T-cell (primary cell): Measurements from ENCODE around the gene CNR2. TPM values are rescaled to one million over a fixed set of nuclear protein-coding genes. Genes with fewer than 3 reads are reported as not detected.

ENCODE experiments used
- ATAC-seq, 4 experiments: fragments of 200-7000 bp in 3 of 4; fragments of 150-1000 bp in 1 of 4; cut with Tn5 transposase; replicated peaks in 1 of 4; 1 replicate in 3 of 4; 2 replicates in 1 of 4; pipeline ENCODE4 v1.10.0; 2021; ENCODE audit warnings: moderate library complexity in 3 of 4, mild to moderate bottlenecking in 2 of 4, moderate number of reproducible peaks in 1 of 4
- CTCF ChIA-PET, 2 donors: fragments of 300-600 bp; sonication (Branson Sonifier 250); formaldehyde crosslinking; loops; one replicate each; lab custom pipeline; 2022; ENCODE audit warnings: antibody characterized with exemption in 2 of 2; lab: Charles Lee
- POLR2A ChIA-PET, 2 donors: fragments of 300-600 bp; sonication (Branson Sonifier 250); formaldehyde crosslinking; loops; one replicate each; lab custom pipeline; 2022; ENCODE audit warnings: antibody characterized with exemption in 2 of 2; lab: Charles Lee
- DNase-seq, 35 experiments: peaks; one replicate each; pipeline versions ENCODE4 v3.0.0 to v3.0.0-alpha.2; 2013 to 2023
- H3K27ac ChIP-seq: one replicate; pipeline ENCODE4 v1.5.1; 2013; ENCODE audit warnings: low read length
- H3K27me3 ChIP-seq, 2 experiments: replicated peaks in 1 of 2; 1 replicate in 1 of 2; 2 replicates in 1 of 2; pipeline versions ENCODE4 v1.6.1 to v1.7.0; 2013; ENCODE audit warnings: low read length in 1 of 2, mixed read lengths in 1 of 2; ENCODE audit not compliant: control insufficient read depth in 2 of 2, insufficient read depth in 2 of 2; ENCODE audit errors: extremely low read depth in 1 of 2
- H3K36me3 ChIP-seq, 2 donors: 1 replicate in 1 of 2; 2 replicates in 1 of 2; pipeline versions ENCODE4 v1.6.1 to v1.7.0; 2013; ENCODE audit warnings: low read length in 1 of 2; ENCODE audit not compliant: control insufficient read depth in 2 of 2, insufficient read depth in 1 of 2; ENCODE audit errors: extremely low read depth in 1 of 2
- H3K4me1 ChIP-seq, 2 experiments: 1 replicate in 1 of 2; 2 replicates in 1 of 2; pipeline versions ENCODE4 v1.6.1 to v1.7.0; 2013; ENCODE audit warnings: low read length in 2 of 2, mixed read lengths in 1 of 2; ENCODE audit not compliant: insufficient read depth in 2 of 2, control insufficient read depth in 1 of 2; ENCODE audit errors: extremely low read depth in 1 of 2
- H3K4me3 ChIP-seq, 2 donors: 1 replicate in 1 of 2; 2 replicates in 1 of 2; pipeline versions ENCODE4 v1.5.1 to v1.7.0; 2013; ENCODE audit warnings: mild to moderate bottlenecking in 2 of 2, low read length in 1 of 2, moderate library complexity in 1 of 2; ENCODE audit not compliant: control insufficient read depth in 1 of 2; ENCODE audit errors: extremely low read depth in 1 of 2
- H3K9me3 ChIP-seq: 2 replicates; pipeline ENCODE4 v1.7.0; 2013
- H3K27ac Mint-ChIP-seq, 2 donors: one replicate each; pipeline ENCODE4 v1.8.0; 2020 to 2021; ENCODE audit warnings: mild to moderate bottlenecking in 2 of 2, mixed read lengths in 2 of 2
- H3K27me3 Mint-ChIP-seq, 2 donors: one replicate each; pipeline ENCODE4 v1.8.0; 2021 to 2022; ENCODE audit warnings: mixed read lengths in 2 of 2
- H3K36me3 Mint-ChIP-seq: one replicate; pipeline ENCODE4 v1.8.0; 2021; ENCODE audit warnings: mixed read lengths
- H3K4me1 Mint-ChIP-seq, 3 donors: one replicate each; pipeline ENCODE4 v1.8.0; 2020 to 2022; ENCODE audit warnings: mixed read lengths in 3 of 3, mild to moderate bottlenecking in 1 of 3
- H3K4me3 Mint-ChIP-seq, 3 donors: one replicate each; pipeline ENCODE4 v1.8.0; 2020 to 2022; ENCODE audit warnings: mild to moderate bottlenecking in 3 of 3, mixed read lengths in 3 of 3, moderate library complexity in 3 of 3
- H3K9me3 Mint-ChIP-seq, 3 donors: one replicate each; pipeline ENCODE4 v1.8.0; 2020 to 2022; ENCODE audit warnings: mixed read lengths in 3 of 3
- WGBS: methylation state at CpG from one replicate; pipeline ENCODE4 v1.1.5; 2013; ENCODE audit warnings: missing lambda C conversion rate; ENCODE audit not compliant: insufficient coverage; 5-methylcytosine and 5-hydroxymethylcytosine counted together
- total RNA-seq, 35 experiments: library from RNA in 6 of 35; stranded (reverse) in 6 of 35; fragments of 120-200 nt in 1 of 35; gene quantifications; one replicate each; pipeline versions ENCODE4 v1.2.1 to v1.2.4 and lab custom pipeline; 2013 to 2026

The CNR2 gene
- total RNA-seq, 5 donors from 2014 or later (not counting 1 experiment from before 2014, with no cell fraction given), result 0.67 to 2.1 (median 1.5) TPM

DNA sequence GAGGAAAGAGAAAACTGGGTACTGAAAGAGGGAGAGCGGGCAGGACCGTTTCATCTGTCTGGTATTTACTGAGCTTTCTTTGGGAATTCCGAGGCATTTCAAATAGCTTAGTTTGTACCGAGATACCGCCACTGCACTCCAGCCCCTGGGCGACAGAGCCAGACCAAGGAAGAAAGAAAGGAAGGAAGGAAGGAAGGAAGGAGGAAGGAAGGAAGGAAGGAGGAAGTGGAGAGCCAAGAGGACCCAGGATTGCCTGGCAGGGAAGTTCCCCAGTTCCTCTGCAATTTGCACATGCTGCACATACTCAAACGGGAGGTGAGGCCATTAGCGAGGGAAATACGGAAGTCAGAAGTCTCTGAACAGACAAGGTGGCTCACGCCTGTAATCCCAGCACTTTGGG lies 44.1 kb downstream of the CNR2 start:
- Mint-ChIP-seq H3K36me3 (peaks cover 8% of the 10 kb centered on the region), H3K27me3 (no peaks in the 10 kb centered on the region), H3K9me3 (no peaks in the 10 kb centered on the region), H3K27ac (peak overlapping the region in 1 of 2 donors; percentile 95), H3K4me1 (peaks cover 22 to 31% (median 23%) of the 10 kb centered on the region in 3 donors), H3K4me3 (peak overlapping the region; percentile 21 to 83 (median 71))
- DNase-seq (no peak), ATAC-seq (no peak)
- WGBS, result 85% methylated on average over 9 of the region's 10 CpGs
- Histone ChIP-seq H3K9me3 (no peaks in the 10 kb centered on the region), H3K27me3 (no peaks in the 10 kb centered on the region), H3K36me3 (peaks cover 5 to 14% of the 10 kb centered on the region in 2 donors), H3K4me1 (peaks cover 5 to 19% of the 10 kb centered on the region in 2 experiments), H3K27ac (no peak overlapping the region), H3K4me3 (peak overlapping the region; percentile 69 to 81)
- CTCF ChIA-PET, result interaction anchor here (0.6 to 1.7 kb wide), 9 partner anchors 11 to 677 kb away, joined by 3 to 8 read pairs (median 4); no protein-coding TSS in a partner anchor
- POLR2A ChIA-PET, result interaction anchor here in 1 of 2 donors (0.5 kb wide), 1 partner anchor 9 kb away, joined by 3 read pairs; no protein-coding TSS in a partner anchor

- Histone ChIP-seq H3K36me3 (peaks cover 5 to 15% of the 10 kb centered on the region in 2 donors), H3K27me3 (no peaks in the 10 kb centered on the region), H3K27ac (peak overlapping the region; percentile 32), H3K9me3 (no peaks in the 10 kb centered on the region), H3K4me1 (peaks cover 5 to 19% of the 10 kb centered on the region in 2 experiments), H3K4me3 (peak overlapping the region; percentile 69 to 81)
- Mint-ChIP-seq H3K9me3 (no peaks in the 10 kb centered on the region), H3K27me3 (no peaks in the 10 kb centered on the region), H3K4me3 (peak overlapping the region; percentile 71 to 83 (median 79)), H3K4me1 (peaks cover 22 to 31% (median 23%) of the 10 kb centered on the region in 3 donors), H3K36me3 (peaks cover 8% of the 10 kb centered on the region), H3K27ac (peak overlapping the region; percentile 62 to 95)
- ATAC-seq (peak in 2 of 4 experiments; percentile 3 to 30), DNase-seq (peak in 3 of 35 experiments; percentile 2 to 3 (median 2))
- ChIA-PET CTCF (interaction anchor here (0.6 to 1.7 kb wide), 8 partner anchors 12 to 678 kb away, joined by 3 to 8 read pairs (median 4); no protein-coding TSS in a partner anchor), POLR2A (interaction anchor here in 1 of 2 donors (0.5 to 0.6 kb wide), 2 partner anchors 9 to 1400 kb away, joined by 3 to 7 read pairs; no protein-coding TSS in a partner anchor)
- WGBS, result 41% methylated on average over 19 of the region's 20 CpGs
These were observed 44.6 kb downstream of the CNR2 start for GRCh38 chr1:23868557-23869016.

- peak; percentile 99 for ATAC-seq
- H3K27ac ChIP-seq, result peak within 1 kb of the TSS; percentile 34
- POLR2A ChIA-PET, result interaction anchor here in 1 of 2 donors (0.6 kb wide), 1 partner anchor 1400 kb away, joined by 7 read pairs; no protein-coding TSS in a partner anchor
- peak; percentile 90 to 98 (median 95) for DNase-seq
- peaks cover 22 to 31% (median 23%) of the 10 kb centered on the region in 3 donors for H3K4me1 Mint-ChIP-seq
- H3K27me3 ChIP-seq, result no peaks in the 10 kb centered on the region
- H3K36me3 ChIP-seq, result peaks cover 5 to 18% of the 10 kb centered on the region in 2 donors
- peak within 1 kb of the TSS; percentile 62 to 95 for H3K27ac Mint-ChIP-seq
- peaks cover 8% of the 10 kb centered on the region for H3K36me3 Mint-ChIP-seq
- H3K4me1 ChIP-seq, result peaks cover 5 to 19% of the 10 kb centered on the region in 2 experiments
- H3K4me3 Mint-ChIP-seq, result peak within 1 kb of the TSS; percentile 71 to 83 (median 79)
- CTCF ChIA-PET, result interaction anchor here (0.8 to 1.0 kb wide), 2 partner anchors 18 to 287 kb away, joined by 3 read pairs; no protein-coding TSS in a partner anchor
- WGBS, result under 1% methylated on average over 70 of the region's 71 CpGs
- no peaks in the 10 kb centered on the region for H3K9me3 ChIP-seq
- H3K4me3 ChIP-seq, result peak within 1 kb of the TSS; percentile 69 to 81
- H3K9me3 Mint-ChIP-seq, result no peaks in the 10 kb centered on the region
- no peaks in the 10 kb centered on the region for H3K27me3 Mint-ChIP-seq
These were observed 45.1 kb downstream of the CNR2 start, which contains the start of gene FUCA1 for GRCh38 chr1:23867895-23868556. Gene FUCA1, minus strand, starts transcription at chr1:23868290. Its CDS starts 4 bp downstream, at chr1:23868286.

- peaks cover 5 to 23% of the 10 kb centered on the region in 2 donors for H3K36me3 ChIP-seq
- peak overlapping the region; percentile 71 to 83 (median 79) for H3K4me3 Mint-ChIP-seq
- peaks cover 8% of the 10 kb centered on the region for H3K36me3 Mint-ChIP-seq
- peaks cover 22 to 31% (median 23%) of the 10 kb centered on the region in 3 donors for H3K4me1 Mint-ChIP-seq
- no peak for DNase-seq
- peaks cover 5 to 19% of the 10 kb centered on the region in 2 experiments for H3K4me1 ChIP-seq
- POLR2A ChIA-PET, result interaction anchor here in 1 of 2 donors (0.5 kb wide), 1 partner anchor 42 kb away, joined by 3 read pairs; the partner anchor contains the start of gene HMGCL
- no peaks in the 10 kb centered on the region for H3K27me3 Mint-ChIP-seq
- 1% methylated on average over 16 of the region's 17 CpGs for WGBS
- ATAC-seq, result no peak
- H3K27ac ChIP-seq, result no peak overlapping the region
- peak overlapping the region; percentile 69 to 81 for H3K4me3 ChIP-seq
- no peaks in the 10 kb centered on the region for H3K9me3 ChIP-seq
- CTCF ChIA-PET, result no interaction called here
- peak overlapping the region in 1 of 2 donors; percentile 55 for H3K27ac Mint-ChIP-seq
- no peaks in the 10 kb centered on the region for H3K9me3 Mint-ChIP-seq
- H3K27me3 ChIP-seq, result no peaks in the 10 kb centered on the region
These were observed 45.6 kb downstream of the CNR2 start for GRCh38 chr1:23867542-23867894.

DNA sequence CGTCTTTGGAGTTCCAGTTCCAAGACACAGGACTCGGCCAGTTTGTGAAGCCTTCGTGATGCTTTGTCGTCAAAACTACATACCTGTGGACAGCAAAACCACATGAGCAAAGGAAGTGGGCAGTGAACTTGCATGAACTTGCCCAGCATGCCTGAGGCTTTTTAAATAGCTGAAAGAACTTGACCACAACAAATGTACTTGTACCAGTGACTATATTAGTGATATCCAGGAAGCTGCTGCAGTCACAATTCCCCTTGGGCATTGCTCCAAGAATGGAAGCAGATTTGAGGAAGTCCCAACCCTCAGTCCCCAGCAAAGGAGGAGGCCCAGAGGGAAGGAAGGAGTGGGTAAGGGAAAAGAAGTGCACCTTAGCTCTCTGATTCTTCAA lies 47.6 kb downstream of the CNR2 start:
- Mint-ChIP-seq H3K4me1 (peaks cover 22 to 31% (median 23%) of the 10 kb centered on the region in 3 donors), H3K4me3 (no peak overlapping the region), H3K27me3 (no peaks in the 10 kb centered on the region), H3K27ac (no peak overlapping the region), H3K36me3 (peaks cover 13% of the 10 kb centered on the region), H3K9me3 (no peaks in the 10 kb centered on the region)
- no peaks in the 10 kb centered on the region for H3K9me3 ChIP-seq
- peaks cover 5 to 35% of the 10 kb centered on the region in 2 donors for H3K36me3 ChIP-seq
- no peak for DNase-seq
- H3K27me3 ChIP-seq, result no peaks in the 10 kb centered on the region
- ChIA-PET CTCF (no interaction called here), POLR2A (interaction anchor here in 1 of 2 donors (0.6 kb wide), 1 partner anchor 1379 kb away, joined by 3 read pairs; no protein-coding TSS in a partner anchor)
- peaks cover 5 to 19% of the 10 kb centered on the region in 2 experiments for H3K4me1 ChIP-seq
- WGBS, result 77% methylated on average over 4 of the region's 4 CpGs
- no peak for ATAC-seq
- H3K27ac ChIP-seq, result no peak overlapping the region
- H3K4me3 ChIP-seq, result no peak overlapping the region
